ENCODE measurements around the gene RUVBL1. TPM values are rescaled to one million over a fixed set of nuclear protein-coding genes. Genes with fewer than 3 reads are reported as not detected.

Gene RUVBL1
- total RNA-seq, 1 experiment from 2014 or later: 94.9 TPM

DNA sequence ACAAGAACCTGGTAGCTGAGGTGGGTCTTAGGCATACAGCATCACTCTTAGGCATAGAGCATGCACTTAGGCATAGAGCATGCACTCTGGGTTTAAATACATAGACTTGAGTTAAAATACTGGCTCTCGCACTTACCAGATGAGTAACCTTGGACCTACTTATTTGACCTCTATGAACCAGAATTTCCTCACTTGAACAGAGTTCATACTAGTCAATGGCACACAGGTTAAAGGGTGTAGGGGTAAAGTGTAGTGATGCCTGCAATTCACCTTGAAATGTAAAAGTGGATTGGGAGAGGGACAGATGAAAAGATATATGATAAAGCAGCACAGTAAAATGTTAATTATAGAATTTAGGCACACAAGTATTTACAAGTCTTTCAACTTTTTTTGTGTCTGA is 1.6 kb downstream of the RUVBL1 start:
- ATAC-seq (no peak), DNase-seq (no peak)
- H3K9me3 ChIP-seq (ENCODE audit: low read length): no peaks in the 10 kb centered on the region
- no TSS peak for BruUV-seq (replicated peaks)
- no peaks in the 10 kb centered on the region for H3F3A ChIP-seq (ENCODE audit: low read length, unreplicated experiment)
- TF ChIP-seq EZH2phosphoT487 (IDR thresholded peaks at IDR 0.05; ENCODE audit: borderline replicate concordance, low read length) (no peak), CTCF (conservative IDR thresholded peaks at IDR 0.05; ENCODE audit: low read depth, low read length) (no peak), EZH2 (IDR thresholded peaks at IDR 0.05; ENCODE audit: low read length, unreplicated experiment) (no peak)
- H2AFZ ChIP-seq (ENCODE audit: low read length): no peak overlapping the region
- H3K4me3 ChIP-seq (ENCODE audit: low read length): peak overlapping the region; percentile 94
- H3K4me1 ChIP-seq (ENCODE audit: insufficient read depth, low read length): peaks cover 11% of the 10 kb centered on the region
- H3K9me2 ChIP-seq (replicated peaks; ENCODE audit: low read length): no peaks in the 10 kb centered on the region
- H4K20me1 ChIP-seq (ENCODE audit: low read length): no peaks in the 10 kb centered on the region
- H3K27ac ChIP-seq (ENCODE audit: low read length): no peak overlapping the region
- H3K36me3 ChIP-seq (ENCODE audit: low read depth, low read length): peaks cover 6% of the 10 kb centered on the region; the same call in 1 of the 2 replicates
- H3K79me2 ChIP-seq (ENCODE audit: low read length): peaks cover 46% of the 10 kb centered on the region
- H3K4me2 ChIP-seq (ENCODE audit: low read length): peak overlapping the region; percentile 97
- ChIA-PET POLR2A (ENCODE audit: unreplicated experiment) (no interaction called here), CTCF (no interaction called here)
- H3K9ac ChIP-seq (ENCODE audit: low read length): no peak overlapping the region; the same call in 1 of the 2 replicates
- intact Hi-C loops (cut with micrococcal nuclease): no loop called here
- no peaks in the 10 kb centered on the region for H3K27me3 ChIP-seq (ENCODE audit: low read length)

DNA sequence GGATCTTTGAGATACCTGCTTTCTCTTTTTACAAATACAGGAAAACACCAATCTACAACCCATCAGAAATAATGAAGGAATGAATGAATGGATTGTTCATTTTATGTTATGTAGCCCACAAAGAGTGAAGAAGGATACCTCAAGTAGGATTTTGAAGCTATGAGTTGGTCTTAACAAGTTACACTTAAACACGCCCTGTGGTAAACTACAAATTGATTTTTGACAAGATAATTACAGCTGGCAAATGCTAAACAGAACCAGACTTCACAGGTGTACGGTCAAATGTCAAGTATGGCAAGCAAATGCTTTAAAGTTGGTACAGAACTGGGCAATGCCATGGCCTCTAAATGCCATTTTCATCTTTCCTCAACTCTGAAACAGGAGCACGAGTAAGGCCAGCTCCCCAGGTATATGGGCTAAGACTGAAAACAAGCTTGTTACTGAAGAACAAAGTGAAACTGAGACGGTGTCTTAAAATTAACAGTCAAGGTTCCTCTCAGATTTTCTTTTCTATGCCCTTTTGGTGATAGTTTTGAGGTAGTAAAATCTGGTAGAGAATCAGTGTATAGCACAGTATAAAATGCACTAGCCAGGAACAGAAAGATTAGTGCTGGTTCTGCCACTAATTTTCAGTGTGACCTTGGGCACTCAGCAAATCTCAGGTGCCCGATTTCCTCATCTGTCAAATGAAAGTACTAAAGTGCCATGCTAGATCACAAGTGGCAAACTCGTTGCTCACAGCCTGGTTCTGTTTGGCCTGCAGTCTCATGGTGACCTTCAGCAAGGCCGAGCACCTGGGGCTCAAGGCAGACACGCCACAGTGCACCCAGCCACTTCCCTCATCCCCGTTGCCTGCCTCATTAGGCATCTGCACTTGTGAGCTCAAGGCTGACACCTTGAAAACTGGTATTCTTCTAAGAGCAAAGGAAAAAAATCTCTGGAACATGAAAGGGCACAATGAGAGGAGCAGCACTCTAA is 9.5 kb downstream of the RUVBL1 start:
- POLR2A ChIA-PET (ENCODE audit: unreplicated experiment): no interaction called here
- Histone ChIP-seq H4K20me1 (ENCODE audit: low read length) (peaks cover 7% of the 10 kb centered on the region; the same call in 1 of the 2 replicates), H3K27ac (ENCODE audit: low read length) (no peak overlapping the region), H3K36me3 (ENCODE audit: low read depth, low read length) (peaks cover 23% of the 10 kb centered on the region; the same call in 1 of the 2 replicates), H3F3A (ENCODE audit: low read length, unreplicated experiment) (peaks cover 4% of the 10 kb centered on the region), H3K79me2 (ENCODE audit: low read length) (peaks cover 42% of the 10 kb centered on the region), H3K9me3 (ENCODE audit: low read length) (no peaks in the 10 kb centered on the region), H3K9me2 (replicated peaks; ENCODE audit: low read length) (no peaks in the 10 kb centered on the region), H3K4me3 (ENCODE audit: low read length) (no peak overlapping the region), H3K4me1 (ENCODE audit: insufficient read depth, low read length) (peaks cover 14% of the 10 kb centered on the region), H2AFZ (ENCODE audit: low read length) (no peak overlapping the region), H3K4me2 (ENCODE audit: low read length) (no peak overlapping the region), H3K27me3 (ENCODE audit: low read length) (no peaks in the 10 kb centered on the region), H3K9ac (ENCODE audit: low read length) (no peak overlapping the region)
- TF ChIP-seq EZH2phosphoT487 (IDR thresholded peaks at IDR 0.05; ENCODE audit: borderline replicate concordance, low read length) (no peak), CTCF (conservative IDR thresholded peaks at IDR 0.05; ENCODE audit: low read depth, low read length) (no peak), EZH2 (IDR thresholded peaks at IDR 0.05; ENCODE audit: low read length, unreplicated experiment) (no peak)
- ATAC-seq (no peak), DNase-seq (no peak)
- CTCF ChIA-PET: no interaction called here
- intact Hi-C loops (cut with micrococcal nuclease): loop anchor here (2.0 kb wide), 1 partner anchor 19 kb away; no protein-coding TSS in a partner anchor
- BruUV-seq (replicated peaks): no TSS peak

Data from PC-3 (cell line).